RWPE2 (cell line): ENCODE data around the gene CCDC18.
"Not testable (repeated sequence)": the region's sequence is repeated elsewhere in the genome, so short reads cannot be mapped to it uniquely, and the experiment has no call there.

Experiments used
- ATAC-seq: fragments of 200-7000 bp; cut with Tn5 transposase; 3 replicates; pipeline ENCODE4 v1.9.1; 2021; ENCODE audit warnings: low read depth
- DNase-seq: peaks from one replicate; pipeline ENCODE4 v3.0.0-alpha.2; 2020; ENCODE audit warnings: low spot score
- H3K27ac ChIP-seq: fragments of 450-650 bp; 2 replicates; pipeline ENCODE4 v1.5.1; 2017; ENCODE audit warnings: mild to moderate bottlenecking; ENCODE audit not compliant: poor library complexity, severe bottlenecking
- H3K27me3 ChIP-seq: fragments of 250-450 bp; sonication (Bioruptor Pico); 2 replicates; pipeline ENCODE4 v1.5.1; 2021; ENCODE audit warnings: mild to moderate bottlenecking, moderate library complexity; ENCODE audit not compliant: insufficient read depth, poor library complexity, severe bottlenecking
- H3K36me3 ChIP-seq: fragments of 250-450 bp; sonication (Bioruptor Pico); 2 replicates; pipeline ENCODE4 v1.5.1; 2020; ENCODE audit warnings: low read depth, mild to moderate bottlenecking, moderate library complexity
- H3K4me1 ChIP-seq: fragments of 250-450 bp; sonication (Bioruptor Pico); 2 replicates; pipeline ENCODE4 v1.5.1; 2021; ENCODE audit warnings: mild to moderate bottlenecking, moderate library complexity; ENCODE audit not compliant: insufficient read depth, poor library complexity, severe bottlenecking
- H3K4me3 ChIP-seq: fragments of 250-450 bp; sonication (Bioruptor Pico); 2 replicates; pipeline ENCODE4 v1.5.1; 2021; ENCODE audit warnings: mild to moderate bottlenecking, moderate library complexity; ENCODE audit not compliant: severe bottlenecking
- H3K9me3 ChIP-seq: fragments of 250-450 bp; sonication (Bioruptor Pico); 2 replicates; pipeline ENCODE4 v1.5.1; 2021; ENCODE audit warnings: mild to moderate bottlenecking, moderate library complexity; ENCODE audit not compliant: severe bottlenecking
- TF ChIP-seq, protein P1 (sequence below): fragments of 450-650 bp; IDR thresholded peaks from one replicate; pipeline ENCODE4 v1.5.1; 2017; ENCODE audit warnings: mild to moderate bottlenecking, moderate library complexity; ENCODE audit not compliant: poor library complexity, severe bottlenecking

Gene CCDC18

DNA sequence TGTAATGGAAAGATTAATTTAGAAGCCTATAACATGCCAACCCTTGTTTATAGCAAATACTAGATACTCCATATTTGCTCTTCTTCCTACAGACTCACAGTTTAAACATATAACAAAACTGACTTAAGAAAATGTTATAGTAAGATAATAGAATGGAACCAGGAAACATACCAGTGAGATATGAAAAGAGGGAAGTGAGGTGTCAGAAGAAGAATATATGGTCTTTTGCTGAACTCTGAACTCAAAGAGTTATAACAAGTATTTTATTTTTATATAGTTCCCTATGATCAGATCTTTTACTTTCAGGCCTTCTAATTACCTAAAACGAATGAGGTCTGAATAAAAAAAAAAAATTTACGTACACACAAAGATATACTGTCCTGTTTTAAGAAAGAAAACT, 21.2 kb upstream of the CCDC18 start:
- Histone ChIP-seq H3K36me3 (peaks cover 68% of the 10 kb centered on the region), H3K27me3 (no peaks in the 10 kb centered on the region), H3K27ac (no peak overlapping the region), H3K4me3 (no peak overlapping the region), H3K9me3 (no peaks in the 10 kb centered on the region), H3K4me1 (peaks cover 7% of the 10 kb centered on the region)
- DNase-seq (no peak), ATAC-seq (no peak)
- TF ChIP-seq, protein P1, sequence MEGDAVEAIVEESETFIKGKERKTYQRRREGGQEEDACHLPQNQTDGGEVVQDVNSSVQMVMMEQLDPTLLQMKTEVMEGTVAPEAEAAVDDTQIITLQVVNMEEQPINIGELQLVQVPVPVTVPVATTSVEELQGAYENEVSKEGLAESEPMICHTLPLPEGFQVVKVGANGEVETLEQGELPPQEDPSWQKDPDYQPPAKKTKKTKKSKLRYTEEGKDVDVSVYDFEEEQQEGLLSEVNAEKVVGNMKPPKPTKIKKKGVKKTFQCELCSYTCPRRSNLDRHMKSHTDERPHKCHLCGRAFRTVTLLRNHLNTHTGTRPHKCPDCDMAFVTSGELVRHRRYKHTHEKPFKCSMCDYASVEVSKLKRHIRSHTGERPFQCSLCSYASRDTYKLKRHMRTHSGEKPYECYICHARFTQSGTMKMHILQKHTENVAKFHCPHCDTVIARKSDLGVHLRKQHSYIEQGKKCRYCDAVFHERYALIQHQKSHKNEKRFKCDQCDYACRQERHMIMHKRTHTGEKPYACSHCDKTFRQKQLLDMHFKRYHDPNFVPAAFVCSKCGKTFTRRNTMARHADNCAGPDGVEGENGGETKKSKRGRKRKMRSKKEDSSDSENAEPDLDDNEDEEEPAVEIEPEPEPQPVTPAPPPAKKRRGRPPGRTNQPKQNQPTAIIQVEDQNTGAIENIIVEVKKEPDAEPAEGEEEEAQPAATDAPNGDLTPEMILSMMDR: no peak

DNA sequence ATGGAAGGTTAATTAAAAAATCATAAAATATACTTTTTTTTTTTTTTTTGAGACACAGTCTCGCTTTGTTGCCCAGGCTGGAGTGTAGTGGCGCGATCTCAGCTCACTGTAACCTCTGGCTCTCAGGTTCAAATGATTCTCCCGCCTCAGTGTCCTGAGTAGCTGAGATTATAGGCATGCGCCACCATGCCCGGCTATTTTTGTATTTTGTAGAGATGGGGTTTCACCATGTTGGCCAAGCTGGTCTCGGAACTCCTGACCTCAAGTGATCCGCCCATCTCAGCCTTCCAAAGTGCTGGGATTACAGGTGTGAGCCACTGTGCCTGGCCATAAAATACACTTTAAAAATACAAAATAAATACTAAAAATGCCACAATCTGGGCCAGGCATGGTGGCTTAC, 17.2 kb upstream of the CCDC18 start:
- not testable (repeated sequence) for H3K27me3 ChIP-seq, H3K4me1 ChIP-seq, ATAC-seq, H3K9me3 ChIP-seq, H3K27ac ChIP-seq, DNase-seq, H3K4me3 ChIP-seq
- peaks cover 45% of the 10 kb centered on the region for H3K36me3 ChIP-seq

DNA sequence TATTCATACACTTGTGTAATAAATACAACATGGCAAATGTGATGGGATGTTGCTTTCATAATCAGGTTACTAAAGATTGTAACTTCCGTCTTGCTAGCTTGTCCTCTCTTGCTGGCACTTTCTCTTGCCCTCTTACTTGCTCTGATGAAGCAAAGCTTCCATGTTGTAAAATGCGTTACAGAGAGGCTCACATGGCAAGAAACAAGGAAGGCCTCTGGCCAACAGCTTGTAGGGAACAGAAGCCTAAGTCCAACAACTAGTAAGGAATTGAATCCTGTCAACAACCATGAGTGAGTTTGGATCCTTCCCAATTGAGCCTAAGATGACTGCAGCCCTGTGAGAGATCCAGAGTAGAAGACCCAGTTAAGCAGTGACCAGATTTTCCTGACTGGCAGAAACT, 15.7 kb upstream of the CCDC18 start:
- Histone ChIP-seq H3K36me3 (peaks cover 38% of the 10 kb centered on the region), H3K9me3 (peaks cover 6% of the 10 kb centered on the region), H3K27ac (no peak overlapping the region), H3K4me3 (no peak overlapping the region), H3K4me1 (no peaks in the 10 kb centered on the region), H3K27me3 (no peaks in the 10 kb centered on the region)
- TF ChIP-seq, protein P1: no peak
- DNase-seq (no peak), ATAC-seq (no peak)

DNA sequence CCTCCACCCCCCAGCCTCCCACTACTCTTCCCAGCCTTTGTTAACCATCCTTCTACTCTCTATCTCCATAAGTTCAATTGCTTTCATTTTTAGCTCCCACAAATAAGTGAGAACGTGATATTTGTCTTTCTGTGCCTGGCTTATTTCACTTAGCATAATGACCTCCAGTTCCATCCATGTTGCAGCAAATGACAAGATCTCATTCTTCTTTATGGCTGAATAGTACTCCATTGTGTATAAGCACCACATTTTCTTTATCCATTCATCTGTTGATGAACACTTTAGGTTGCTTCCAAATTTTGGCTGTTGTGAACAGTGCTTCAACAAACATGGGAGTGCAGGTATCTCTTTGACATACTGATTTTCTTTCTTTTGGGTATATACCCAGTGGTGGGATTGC, 14.6 kb upstream of the CCDC18 start:
- H3K27ac ChIP-seq, H3K9me3 ChIP-seq, ATAC-seq, DNase-seq, H3K4me1 ChIP-seq, H3K27me3 ChIP-seq, H3K4me3 ChIP-seq: not testable (repeated sequence)
- peaks cover 34% of the 10 kb centered on the region for H3K36me3 ChIP-seq

DNA sequence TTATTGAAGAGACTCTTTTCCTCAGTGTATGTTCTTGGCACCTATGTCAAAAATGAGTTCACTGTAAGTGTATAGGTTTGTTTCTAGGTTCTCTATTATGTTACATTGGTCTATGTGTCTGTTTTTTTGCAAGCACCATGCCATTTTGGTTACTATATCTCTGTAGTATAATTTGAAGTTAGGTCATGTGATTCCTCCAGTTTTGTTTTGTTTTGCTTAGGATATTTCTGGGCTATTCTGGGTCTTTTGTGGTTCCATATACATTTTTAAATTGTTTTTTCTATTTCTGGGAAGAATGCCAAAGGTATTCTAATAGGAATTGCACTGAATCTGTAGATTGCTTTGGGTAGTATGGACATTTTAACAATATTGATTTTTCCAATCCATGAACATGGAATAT, 13.5 kb upstream of the CCDC18 start:
- Histone ChIP-seq H3K4me3 (no peak overlapping the region), H3K36me3 (peaks cover 34% of the 10 kb centered on the region), H3K27me3 (no peaks in the 10 kb centered on the region), H3K4me1 (no peaks in the 10 kb centered on the region), H3K27ac (no peak overlapping the region), H3K9me3 (peaks cover 6% of the 10 kb centered on the region)
- ATAC-seq (no peak), DNase-seq (no peak)
- TF ChIP-seq, protein P1: no peak

DNA sequence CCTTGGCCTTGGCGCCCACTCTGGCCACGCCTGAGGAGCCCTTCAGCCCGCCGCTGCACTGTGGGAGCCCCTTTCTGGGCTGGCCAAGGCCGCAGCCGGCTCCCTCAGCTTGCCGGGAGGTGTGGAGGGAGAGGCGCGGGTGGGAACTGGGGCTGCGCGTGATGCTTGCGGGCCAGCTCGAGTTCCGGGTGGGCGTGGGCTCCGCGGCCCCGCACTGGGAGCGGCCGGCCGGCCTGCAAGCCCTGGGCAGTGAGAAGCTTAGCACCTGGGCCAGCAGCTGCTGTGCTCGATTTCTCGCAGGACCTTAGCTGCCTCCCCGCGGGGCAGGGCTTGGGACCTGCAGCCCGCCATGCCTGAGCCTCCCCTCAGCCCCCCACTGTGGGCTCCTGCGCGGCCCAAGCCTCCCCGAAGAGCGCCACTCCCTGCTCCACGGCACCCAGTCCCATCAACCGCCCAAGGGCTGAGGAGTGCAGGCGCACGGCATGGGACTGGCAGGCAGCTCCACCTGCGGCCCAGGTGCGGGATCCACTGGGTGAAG, 10.3 kb upstream of the CCDC18 start:
- not testable (repeated sequence) for ATAC-seq, H3K4me1 ChIP-seq, H3K27ac ChIP-seq, H3K9me3 ChIP-seq, H3K27me3 ChIP-seq, DNase-seq, H3K4me3 ChIP-seq
- peaks cover 34% of the 10 kb centered on the region for H3K36me3 ChIP-seq
